Cerebellar nuclear complex (tissue), 1 donor: ENCODE results near the gene FGFBP3.

Experiments used
- DNase-seq, 2 experiments: peaks; one replicate each; lab custom pipeline; 2025; lab: John Stamatoyannopoulos, UW

The FGFBP3 gene

GRCh38 chr10:91856637-91857036 lies 52.6 kb downstream of the FGFBP3 start:
- DNase-seq, result no peak
